ENCODE data around the gene CD93.

CD93 gene

DNA sequence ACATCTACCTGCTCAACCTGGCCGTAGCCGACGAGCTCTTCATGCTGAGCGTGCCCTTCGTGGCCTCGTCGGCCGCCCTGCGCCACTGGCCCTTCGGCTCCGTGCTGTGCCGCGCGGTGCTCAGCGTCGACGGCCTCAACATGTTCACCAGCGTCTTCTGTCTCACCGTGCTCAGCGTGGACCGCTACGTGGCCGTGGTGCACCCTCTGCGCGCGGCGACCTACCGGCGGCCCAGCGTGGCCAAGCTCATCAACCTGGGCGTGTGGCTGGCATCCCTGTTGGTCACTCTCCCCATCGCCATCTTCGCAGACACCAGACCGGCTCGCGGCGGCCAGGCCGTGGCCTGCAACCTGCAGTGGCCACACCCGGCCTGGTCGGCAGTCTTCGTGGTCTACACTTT lies 50.4 kb downstream of the CD93 start:
- TF ChIP-seq TAF1 (IDR thresholded peaks at IDR 0.05; ENCODE audit: low read depth), result no peak
- TF ChIP-seq YY1 (IDR thresholded peaks at IDR 0.05; ENCODE audit: low read depth), result no peak
- TF ChIP-seq NFIC (IDR thresholded peaks at IDR 0.05), result no peak
- TF ChIP-seq CREB1 (IDR thresholded peaks at IDR 0.05; ENCODE audit: low read depth), result no peak
- TF ChIP-seq TEAD4 (IDR thresholded peaks at IDR 0.05), result no peak
- TF ChIP-seq EP300 (IDR thresholded peaks at IDR 0.05; ENCODE audit: borderline replicate concordance), result no peak
- no peak for TF ChIP-seq CEBPB (IDR thresholded peaks at IDR 0.05)

DNA sequence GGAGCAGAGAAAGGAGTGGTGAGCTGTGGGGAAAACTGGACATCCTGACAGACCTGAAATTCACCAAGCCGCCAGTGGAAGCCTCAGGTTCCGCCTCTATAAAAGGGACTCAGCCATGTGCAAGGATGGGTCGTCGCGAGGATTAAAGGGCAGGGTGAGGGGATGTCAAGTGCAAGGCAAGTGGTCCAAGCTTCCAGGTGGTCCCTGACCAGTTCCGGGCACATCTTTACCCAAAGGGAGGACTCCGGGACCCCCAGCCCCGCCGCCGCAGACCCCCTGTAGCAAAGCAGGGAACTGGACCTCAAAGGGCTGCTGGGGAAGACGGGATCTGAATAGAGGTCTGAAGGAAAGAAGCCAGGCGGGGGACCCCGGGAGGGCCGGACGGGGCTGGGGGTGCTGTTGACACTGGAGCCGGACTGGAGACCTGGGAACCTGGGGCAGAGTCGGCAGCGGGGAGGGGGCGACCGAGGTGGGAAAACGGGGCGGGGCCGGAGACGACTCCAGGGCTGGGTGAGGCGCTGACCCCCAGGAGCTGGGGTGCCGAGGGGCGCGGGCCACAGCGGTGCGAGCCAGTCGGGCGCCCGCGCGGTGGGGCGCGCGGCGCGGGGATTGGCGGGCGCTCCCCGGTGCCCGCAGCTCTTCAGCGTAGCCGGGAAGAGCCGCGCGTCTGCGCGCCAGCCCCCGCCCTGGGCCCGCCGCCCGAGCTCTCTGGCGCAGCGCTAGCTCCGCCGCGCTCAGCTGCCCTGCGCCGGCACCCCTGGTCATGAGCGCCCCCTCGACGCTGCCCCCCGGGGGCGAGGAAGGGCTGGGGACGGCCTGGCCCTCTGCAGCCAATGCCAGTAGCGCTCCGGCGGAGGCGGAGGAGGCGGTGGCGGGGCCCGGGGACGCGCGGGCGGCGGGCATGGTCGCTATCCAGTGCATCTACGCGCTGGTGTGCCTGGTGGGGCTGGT lies 51.1 kb downstream of the CD93 start, which contains the start of gene SSTR4:
TSS of gene SSTR4 (plus strand) at position 592 of the 951 bp plus-strand sequence. CDS start at position 764, 172 bp downstream.
- TF ChIP-seq, protein P1, sequence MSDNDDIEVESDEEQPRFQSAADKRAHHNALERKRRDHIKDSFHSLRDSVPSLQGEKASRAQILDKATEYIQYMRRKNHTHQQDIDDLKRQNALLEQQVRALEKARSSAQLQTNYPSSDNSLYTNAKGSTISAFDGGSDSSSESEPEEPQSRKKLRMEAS (IDR thresholded peaks at IDR 0.05), result no peak
- no peak for TF ChIP-seq FOXM1 (IDR thresholded peaks at IDR 0.05; ENCODE audit: borderline replicate concordance, low read depth)
- no peak for TF ChIP-seq TEAD4 (IDR thresholded peaks at IDR 0.05)
- TF ChIP-seq EP300 (IDR thresholded peaks at IDR 0.05; ENCODE audit: borderline replicate concordance), result no peak
- TF ChIP-seq, protein P2, sequence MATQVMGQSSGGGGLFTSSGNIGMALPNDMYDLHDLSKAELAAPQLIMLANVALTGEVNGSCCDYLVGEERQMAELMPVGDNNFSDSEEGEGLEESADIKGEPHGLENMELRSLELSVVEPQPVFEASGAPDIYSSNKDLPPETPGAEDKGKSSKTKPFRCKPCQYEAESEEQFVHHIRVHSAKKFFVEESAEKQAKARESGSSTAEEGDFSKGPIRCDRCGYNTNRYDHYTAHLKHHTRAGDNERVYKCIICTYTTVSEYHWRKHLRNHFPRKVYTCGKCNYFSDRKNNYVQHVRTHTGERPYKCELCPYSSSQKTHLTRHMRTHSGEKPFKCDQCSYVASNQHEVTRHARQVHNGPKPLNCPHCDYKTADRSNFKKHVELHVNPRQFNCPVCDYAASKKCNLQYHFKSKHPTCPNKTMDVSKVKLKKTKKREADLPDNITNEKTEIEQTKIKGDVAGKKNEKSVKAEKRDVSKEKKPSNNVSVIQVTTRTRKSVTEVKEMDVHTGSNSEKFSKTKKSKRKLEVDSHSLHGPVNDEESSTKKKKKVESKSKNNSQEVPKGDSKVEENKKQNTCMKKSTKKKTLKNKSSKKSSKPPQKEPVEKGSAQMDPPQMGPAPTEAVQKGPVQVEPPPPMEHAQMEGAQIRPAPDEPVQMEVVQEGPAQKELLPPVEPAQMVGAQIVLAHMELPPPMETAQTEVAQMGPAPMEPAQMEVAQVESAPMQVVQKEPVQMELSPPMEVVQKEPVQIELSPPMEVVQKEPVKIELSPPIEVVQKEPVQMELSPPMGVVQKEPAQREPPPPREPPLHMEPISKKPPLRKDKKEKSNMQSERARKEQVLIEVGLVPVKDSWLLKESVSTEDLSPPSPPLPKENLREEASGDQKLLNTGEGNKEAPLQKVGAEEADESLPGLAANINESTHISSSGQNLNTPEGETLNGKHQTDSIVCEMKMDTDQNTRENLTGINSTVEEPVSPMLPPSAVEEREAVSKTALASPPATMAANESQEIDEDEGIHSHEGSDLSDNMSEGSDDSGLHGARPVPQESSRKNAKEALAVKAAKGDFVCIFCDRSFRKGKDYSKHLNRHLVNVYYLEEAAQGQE (IDR thresholded peaks at IDR 0.05; ENCODE audit: low read depth), result no peak

DNA sequence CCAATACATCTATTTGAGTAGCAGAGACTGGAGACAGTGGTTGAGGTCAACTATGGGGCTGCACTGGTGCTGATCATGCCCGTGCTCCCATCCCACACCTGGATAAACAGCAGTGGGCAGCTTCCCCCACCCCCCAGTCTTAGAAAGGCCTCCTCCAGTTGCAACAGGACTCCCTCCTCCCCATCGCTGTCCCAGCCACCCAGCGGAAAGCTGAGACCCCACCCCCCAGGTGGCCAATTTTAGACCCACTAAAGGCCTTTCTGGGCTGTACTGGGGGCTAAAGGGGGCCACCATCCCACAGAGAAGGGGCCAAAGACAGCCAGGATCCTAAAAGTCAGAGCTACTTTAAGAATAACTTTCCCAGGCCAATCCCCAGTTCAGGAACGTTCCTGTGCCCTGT lies 52.2 kb downstream of the CD93 start:
- no peak for TF ChIP-seq TAF1 (IDR thresholded peaks at IDR 0.05; ENCODE audit: low read depth)
- TF ChIP-seq TEAD4 (IDR thresholded peaks at IDR 0.05), result no peak
- TF ChIP-seq RAD21 (IDR thresholded peaks at IDR 0.05; ENCODE audit: low read depth), result no peak
- TF ChIP-seq CREB1 (IDR thresholded peaks at IDR 0.05; ENCODE audit: low read depth), result no peak
- no peak for TF ChIP-seq EGR1 (IDR thresholded peaks at IDR 0.05)
- TF ChIP-seq EP300 (IDR thresholded peaks at IDR 0.05; ENCODE audit: borderline replicate concordance), result no peak
- no peak for TF ChIP-seq YY1 (IDR thresholded peaks at IDR 0.05; ENCODE audit: low read depth)
- TF ChIP-seq, protein P2 (IDR thresholded peaks at IDR 0.05; ENCODE audit: low read depth), result no peak

DNA sequence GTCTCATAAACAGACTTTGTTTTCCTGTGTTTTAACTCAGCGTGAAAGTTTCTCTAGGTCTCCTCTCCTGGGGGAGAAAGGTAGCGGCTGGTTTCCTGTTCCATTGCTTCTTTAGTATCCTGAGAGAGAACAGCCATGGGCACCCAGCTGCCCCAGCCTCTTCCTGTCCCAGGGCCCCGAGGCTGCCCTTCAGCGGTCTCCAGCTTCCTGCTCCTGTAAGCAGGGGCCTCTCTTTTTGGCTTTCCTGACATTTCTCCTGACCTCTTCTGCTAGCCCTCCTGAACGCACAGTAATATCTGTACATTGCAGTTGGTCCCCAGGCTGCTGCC lies 53.4 kb downstream of the CD93 start:
- no peak for TF ChIP-seq NFIC (IDR thresholded peaks at IDR 0.05)
- no peak for TF ChIP-seq ZBTB7A (IDR thresholded peaks at IDR 0.05; ENCODE audit: low read depth)
- TF ChIP-seq TCF12 (IDR thresholded peaks at IDR 0.05; ENCODE audit: low read depth), result no peak
- TF ChIP-seq, protein P3, sequence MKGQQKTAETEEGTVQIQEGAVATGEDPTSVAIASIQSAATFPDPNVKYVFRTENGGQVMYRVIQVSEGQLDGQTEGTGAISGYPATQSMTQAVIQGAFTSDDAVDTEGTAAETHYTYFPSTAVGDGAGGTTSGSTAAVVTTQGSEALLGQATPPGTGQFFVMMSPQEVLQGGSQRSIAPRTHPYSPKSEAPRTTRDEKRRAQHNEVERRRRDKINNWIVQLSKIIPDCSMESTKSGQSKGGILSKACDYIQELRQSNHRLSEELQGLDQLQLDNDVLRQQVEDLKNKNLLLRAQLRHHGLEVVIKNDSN (IDR thresholded peaks at IDR 0.05), result no peak
- TF ChIP-seq CREB1 (IDR thresholded peaks at IDR 0.05; ENCODE audit: low read depth), result no peak
- TF ChIP-seq TEAD4 (IDR thresholded peaks at IDR 0.05), result no peak
- no peak for TF ChIP-seq EP300 (IDR thresholded peaks at IDR 0.05; ENCODE audit: borderline replicate concordance)
- TF ChIP-seq TAF1 (IDR thresholded peaks at IDR 0.05; ENCODE audit: low read depth), result no peak
- TF ChIP-seq EGR1 (IDR thresholded peaks at IDR 0.05), result no peak
- TF ChIP-seq CEBPB (IDR thresholded peaks at IDR 0.05), result no peak
- TF ChIP-seq, protein P2 (IDR thresholded peaks at IDR 0.05; ENCODE audit: low read depth), result no peak
- no peak for TF ChIP-seq RAD21 (IDR thresholded peaks at IDR 0.05; ENCODE audit: low read depth)
- TF ChIP-seq, protein P1 (IDR thresholded peaks at IDR 0.05), result no peak
- TF ChIP-seq FOXM1 (IDR thresholded peaks at IDR 0.05; ENCODE audit: borderline replicate concordance, low read depth), result no peak
- TF ChIP-seq YY1 (IDR thresholded peaks at IDR 0.05; ENCODE audit: low read depth), result no peak
